Measurements from ENCODE around the gene CPLX1. TPM values are rescaled to one million over a fixed set of nuclear protein-coding genes. Genes with fewer than 3 reads are reported as not detected.

CPLX1 gene
- total RNA-seq, 4 donors from 2014 or later = 0.38 to 0.44 TPM; not detected in 2

GRCh38 chr4:791252-791897, 34.6 kb downstream of the CPLX1 start:
- no peak for DNase-seq (ENCODE audit: low spot score in 2 of 2)
- Histone ChIP-seq H3K9me3 (no peaks in the 10 kb centered on the region), H3K27ac (no peak overlapping the region), H3K4me1 (peaks cover 60% of the 10 kb centered on the region), H3K36me3 (no peaks in the 10 kb centered on the region), H3K4me3 (no peak overlapping the region), H3K27me3 (peaks cover 80% of the 10 kb centered on the region)
- TF ChIP-seq EP300 (IDR thresholded peaks at IDR 0.05) (no peak), POLR2A (IDR thresholded peaks at IDR 0.05) (no peak), CTCF (IDR thresholded peaks at IDR 0.05) (no peak), POLR2AphosphoS5 (IDR thresholded peaks at IDR 0.05) (no peak)
- 67% methylated on average over 16 of the region's 29 CpGs for WGBS

- WGBS = 50% methylated on average over 8 of the region's 8 CpGs
- peaks cover 82% of the 10 kb centered on the region for H3K27me3 ChIP-seq
These were observed 35.5 kb downstream of the CPLX1 start for GRCh38 chr4:790466-790820.

GRCh38 chr4:789571-790465, 36.1 kb downstream of the CPLX1 start:
- H3K36me3 ChIP-seq = no peaks in the 10 kb centered on the region
- no peak overlapping the region for H3K4me3 ChIP-seq
- no peak for DNase-seq (ENCODE audit: low spot score in 2 of 2)
- H3K9me3 ChIP-seq = no peaks in the 10 kb centered on the region
- H3K27ac ChIP-seq = no peak overlapping the region
- no peak for TF ChIP-seq CTCF (IDR thresholded peaks at IDR 0.05)
- no peak for TF ChIP-seq POLR2AphosphoS5 (IDR thresholded peaks at IDR 0.05)
- TF ChIP-seq POLR2A (IDR thresholded peaks at IDR 0.05) = no peak
- TF ChIP-seq EP300 (IDR thresholded peaks at IDR 0.05) = no peak
- peaks cover 63% of the 10 kb centered on the region for H3K4me1 ChIP-seq
- WGBS = 56% methylated on average over 5 of the region's 27 CpGs
- peaks cover 82% of the 10 kb centered on the region for H3K27me3 ChIP-seq

More at GRCh38 chr4:790466-790820, 35.5 kb downstream of the CPLX1 start:
- Histone ChIP-seq H3K27ac (no peak overlapping the region), H3K36me3 (no peaks in the 10 kb centered on the region), H3K4me1 (peaks cover 64% of the 10 kb centered on the region), H3K9me3 (no peaks in the 10 kb centered on the region), H3K4me3 (no peak overlapping the region)
- no peak for TF ChIP-seq POLR2A (IDR thresholded peaks at IDR 0.05)
- TF ChIP-seq EP300 (IDR thresholded peaks at IDR 0.05) = no peak
- TF ChIP-seq CTCF (IDR thresholded peaks at IDR 0.05) = no peak
- no peak for TF ChIP-seq POLR2AphosphoS5 (IDR thresholded peaks at IDR 0.05)
- DNase-seq (ENCODE audit: low spot score in 2 of 2) = no peak

GRCh38 chr4:788636-789297, 37.2 kb downstream of the CPLX1 start:
- Histone ChIP-seq H3K9me3 (no peaks in the 10 kb centered on the region), H3K27ac (no peak overlapping the region), H3K4me1 (peaks cover 56% of the 10 kb centered on the region), H3K36me3 (no peaks in the 10 kb centered on the region), H3K27me3 (peaks cover 78% of the 10 kb centered on the region), H3K4me3 (no peak overlapping the region)
- TF ChIP-seq EP300 (IDR thresholded peaks at IDR 0.05) (no peak), CTCF (IDR thresholded peaks at IDR 0.05) (no peak), POLR2AphosphoS5 (IDR thresholded peaks at IDR 0.05) (no peak), POLR2A (IDR thresholded peaks at IDR 0.05) (no peak)
- 38% methylated on average over 8 of the region's 18 CpGs for WGBS
- DNase-seq (ENCODE audit: low spot score in 2 of 2) = no peak
